GM10266 (cell line): ENCODE data around the gene MTHFD1L.

Source experiments
- DNase-seq: peaks from one replicate; pipeline ENCODE4 v3.0.0; 2012; ENCODE audit errors: extremely low spot score
- TF ChIP-seq, protein P1 (sequence below): IDR thresholded peaks from 2 replicates; pipeline ENCODE4 v1.5.1; 2012; ENCODE audit warnings: mild to moderate bottlenecking, low read depth; ENCODE audit not compliant: control insufficient read depth, insufficient read depth; ENCODE audit errors: missing control alignments

MTHFD1L gene

DNA sequence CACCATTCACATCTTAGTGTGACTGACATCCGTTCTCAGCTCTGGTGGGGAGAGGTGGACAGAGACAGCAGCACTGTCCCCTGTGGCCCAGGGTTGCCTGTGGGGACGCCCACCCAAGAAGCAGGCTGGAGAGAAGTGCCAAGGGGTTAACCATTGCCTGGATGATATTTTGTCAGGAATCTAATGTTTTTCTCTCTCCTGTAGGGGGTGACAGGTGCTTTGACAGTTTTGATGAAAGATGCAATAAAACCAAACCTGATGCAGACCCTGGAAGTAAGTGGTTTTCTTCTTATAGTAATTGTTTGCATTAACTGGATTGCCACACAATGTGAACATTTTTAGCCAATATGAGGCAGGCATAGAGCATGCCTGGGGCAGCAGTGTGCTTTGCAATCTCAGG, 99.3 kb downstream of the MTHFD1L start:
- DNase-seq, result no peak
- TF ChIP-seq, protein P1, sequence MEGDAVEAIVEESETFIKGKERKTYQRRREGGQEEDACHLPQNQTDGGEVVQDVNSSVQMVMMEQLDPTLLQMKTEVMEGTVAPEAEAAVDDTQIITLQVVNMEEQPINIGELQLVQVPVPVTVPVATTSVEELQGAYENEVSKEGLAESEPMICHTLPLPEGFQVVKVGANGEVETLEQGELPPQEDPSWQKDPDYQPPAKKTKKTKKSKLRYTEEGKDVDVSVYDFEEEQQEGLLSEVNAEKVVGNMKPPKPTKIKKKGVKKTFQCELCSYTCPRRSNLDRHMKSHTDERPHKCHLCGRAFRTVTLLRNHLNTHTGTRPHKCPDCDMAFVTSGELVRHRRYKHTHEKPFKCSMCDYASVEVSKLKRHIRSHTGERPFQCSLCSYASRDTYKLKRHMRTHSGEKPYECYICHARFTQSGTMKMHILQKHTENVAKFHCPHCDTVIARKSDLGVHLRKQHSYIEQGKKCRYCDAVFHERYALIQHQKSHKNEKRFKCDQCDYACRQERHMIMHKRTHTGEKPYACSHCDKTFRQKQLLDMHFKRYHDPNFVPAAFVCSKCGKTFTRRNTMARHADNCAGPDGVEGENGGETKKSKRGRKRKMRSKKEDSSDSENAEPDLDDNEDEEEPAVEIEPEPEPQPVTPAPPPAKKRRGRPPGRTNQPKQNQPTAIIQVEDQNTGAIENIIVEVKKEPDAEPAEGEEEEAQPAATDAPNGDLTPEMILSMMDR, result no peak

DNA sequence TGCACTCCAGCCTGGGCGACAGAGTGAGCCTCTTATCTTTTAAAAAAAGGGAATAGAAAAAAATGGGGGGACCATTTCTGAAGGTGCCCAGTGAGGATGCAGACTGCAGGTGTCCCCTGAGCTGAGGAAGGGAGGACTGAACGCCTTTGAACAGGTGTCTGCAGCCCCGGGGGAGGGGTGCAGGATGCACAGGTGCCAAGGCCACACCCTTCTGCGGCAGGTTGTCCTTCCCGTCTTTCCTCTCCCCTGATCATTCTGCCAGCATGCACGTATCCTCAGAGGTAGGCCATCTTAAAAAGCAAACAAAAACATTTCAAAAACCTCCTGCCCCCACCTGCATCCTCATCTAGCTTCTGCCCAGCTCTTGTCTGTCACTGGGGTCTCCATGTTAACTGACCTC, 101.3 kb downstream of the MTHFD1L start:
- TF ChIP-seq, protein P1, result no peak
- no peak for DNase-seq

DNA sequence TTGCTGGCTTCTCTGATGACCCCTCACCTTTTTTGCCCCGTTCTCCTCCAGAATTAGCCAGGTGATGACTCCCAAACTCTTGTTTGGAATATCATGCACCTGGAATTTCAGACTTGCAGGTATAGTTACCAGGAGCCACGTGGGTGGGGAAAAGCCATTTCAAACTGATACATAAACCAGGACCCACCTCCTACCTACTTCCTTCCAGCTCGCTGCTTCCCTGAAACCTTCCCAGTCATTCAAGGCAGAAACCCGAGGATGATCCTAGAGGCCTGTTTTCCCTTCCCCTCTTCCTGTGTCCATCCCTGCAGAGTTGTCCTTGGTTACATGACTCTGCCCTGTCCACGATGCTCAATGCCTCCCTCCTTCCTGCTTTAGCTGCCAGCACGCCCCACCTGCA, 101.9 kb downstream of the MTHFD1L start:
- TF ChIP-seq, protein P1, result no peak
- no peak for DNase-seq

DNA sequence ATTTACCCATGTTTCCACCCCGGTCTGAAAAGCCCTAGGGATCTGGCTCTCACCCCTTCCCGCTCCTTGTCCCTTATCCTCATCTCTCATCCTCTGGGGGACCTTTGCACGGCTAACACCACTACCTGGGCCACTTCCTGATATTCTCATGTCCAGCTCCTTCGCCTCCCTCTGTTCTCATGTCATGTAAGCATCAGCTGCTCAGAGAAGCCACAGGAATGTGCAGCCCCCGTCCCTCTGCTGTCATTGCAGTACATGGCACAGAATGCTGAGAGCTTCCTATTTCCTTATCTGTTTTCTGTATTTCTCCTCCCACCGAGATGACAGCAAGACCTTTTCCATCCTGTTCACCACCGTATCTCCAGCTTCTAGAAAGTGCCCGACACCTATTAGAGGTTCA, 102.4 kb downstream of the MTHFD1L start:
- no peak for DNase-seq
- TF ChIP-seq, protein P1, result no peak

DNA sequence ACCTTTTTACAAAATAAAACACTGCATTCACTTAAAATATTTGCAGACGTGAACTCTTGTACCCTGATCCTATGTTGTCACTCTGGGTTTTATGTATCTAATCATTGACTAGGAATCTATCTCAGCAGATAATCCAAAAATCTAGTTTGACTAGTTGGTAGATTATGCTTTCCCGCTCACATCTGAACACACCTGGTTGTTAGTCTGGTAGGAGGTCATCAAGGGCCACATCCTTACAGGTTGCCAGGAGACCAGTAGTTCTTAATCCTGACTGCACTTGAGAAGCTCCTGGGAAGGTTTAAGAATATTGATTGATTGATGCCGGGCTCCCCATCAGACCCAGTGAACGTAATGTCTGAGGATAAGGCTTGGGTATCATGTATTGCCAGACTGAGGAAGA, 104.4 kb downstream of the MTHFD1L start:
- TF ChIP-seq, protein P1, result no peak
- DNase-seq, result no peak

DNA sequence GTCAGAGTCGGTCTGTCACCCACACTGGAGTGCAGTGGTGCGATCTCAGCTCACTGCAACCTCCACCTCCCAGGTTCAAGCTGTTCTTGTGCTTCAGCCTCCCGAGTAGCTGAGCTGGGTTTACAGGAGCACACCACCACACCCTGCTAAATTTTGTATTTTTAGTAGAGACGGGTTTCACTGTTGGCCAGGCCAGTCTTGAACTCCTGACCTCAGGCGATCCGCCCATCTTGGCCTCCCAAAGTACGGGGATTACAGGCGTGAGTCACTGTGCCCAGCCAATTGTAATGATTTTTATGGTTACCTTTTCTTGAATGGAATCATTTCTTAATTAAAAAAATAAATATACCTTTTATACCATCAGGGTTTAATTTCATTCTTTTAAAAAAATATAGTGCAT, 105.7 kb downstream of the MTHFD1L start:
- DNase-seq, result no peak
- TF ChIP-seq, protein P1, result no peak

DNA sequence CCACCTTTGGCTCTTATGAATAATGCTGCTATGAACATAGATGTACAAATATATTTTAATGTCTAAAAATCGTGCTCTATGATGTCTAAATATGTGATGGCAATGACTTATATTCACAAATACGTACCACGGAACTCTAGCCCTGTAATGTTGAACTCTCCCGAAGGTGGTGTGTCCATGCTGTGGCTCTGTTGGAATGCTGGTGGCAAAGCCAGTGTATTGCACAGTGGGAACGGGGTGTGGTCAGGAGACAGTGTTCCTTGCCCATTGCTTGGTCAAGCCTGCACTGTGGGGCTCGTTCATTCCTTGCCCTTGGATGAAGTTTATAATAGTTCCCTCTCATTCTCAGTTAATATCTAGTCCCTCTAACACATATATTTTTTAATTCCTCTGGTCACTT, 109.6 kb downstream of the MTHFD1L start:
- DNase-seq, result no peak
- TF ChIP-seq, protein P1, result no peak
